ENCODE data around the gene TANGO2.
A peak's percentile ranks its signal among the peaks of the same experiment; 100 is the strongest.

The TANGO2 gene

GRCh38 chr22:20020533-20021195 is at the start of gene TANGO2:
TANGO2 (plus strand) TSS chr22:20021110; CDS start chr22:20036799, 15,689 bp downstream.
- peak; percentile 59 for DNase-seq (ENCODE audit: low read depth)
- H3K4me3 ChIP-seq (ENCODE audit: low read depth, low read length) = peak within 1 kb of the TSS; percentile 69
- TF ChIP-seq, protein P1, sequence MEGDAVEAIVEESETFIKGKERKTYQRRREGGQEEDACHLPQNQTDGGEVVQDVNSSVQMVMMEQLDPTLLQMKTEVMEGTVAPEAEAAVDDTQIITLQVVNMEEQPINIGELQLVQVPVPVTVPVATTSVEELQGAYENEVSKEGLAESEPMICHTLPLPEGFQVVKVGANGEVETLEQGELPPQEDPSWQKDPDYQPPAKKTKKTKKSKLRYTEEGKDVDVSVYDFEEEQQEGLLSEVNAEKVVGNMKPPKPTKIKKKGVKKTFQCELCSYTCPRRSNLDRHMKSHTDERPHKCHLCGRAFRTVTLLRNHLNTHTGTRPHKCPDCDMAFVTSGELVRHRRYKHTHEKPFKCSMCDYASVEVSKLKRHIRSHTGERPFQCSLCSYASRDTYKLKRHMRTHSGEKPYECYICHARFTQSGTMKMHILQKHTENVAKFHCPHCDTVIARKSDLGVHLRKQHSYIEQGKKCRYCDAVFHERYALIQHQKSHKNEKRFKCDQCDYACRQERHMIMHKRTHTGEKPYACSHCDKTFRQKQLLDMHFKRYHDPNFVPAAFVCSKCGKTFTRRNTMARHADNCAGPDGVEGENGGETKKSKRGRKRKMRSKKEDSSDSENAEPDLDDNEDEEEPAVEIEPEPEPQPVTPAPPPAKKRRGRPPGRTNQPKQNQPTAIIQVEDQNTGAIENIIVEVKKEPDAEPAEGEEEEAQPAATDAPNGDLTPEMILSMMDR (IDR thresholded peaks at IDR 0.05; ENCODE audit: low read depth, low read length, missing control alignments) = no peak

DNA sequence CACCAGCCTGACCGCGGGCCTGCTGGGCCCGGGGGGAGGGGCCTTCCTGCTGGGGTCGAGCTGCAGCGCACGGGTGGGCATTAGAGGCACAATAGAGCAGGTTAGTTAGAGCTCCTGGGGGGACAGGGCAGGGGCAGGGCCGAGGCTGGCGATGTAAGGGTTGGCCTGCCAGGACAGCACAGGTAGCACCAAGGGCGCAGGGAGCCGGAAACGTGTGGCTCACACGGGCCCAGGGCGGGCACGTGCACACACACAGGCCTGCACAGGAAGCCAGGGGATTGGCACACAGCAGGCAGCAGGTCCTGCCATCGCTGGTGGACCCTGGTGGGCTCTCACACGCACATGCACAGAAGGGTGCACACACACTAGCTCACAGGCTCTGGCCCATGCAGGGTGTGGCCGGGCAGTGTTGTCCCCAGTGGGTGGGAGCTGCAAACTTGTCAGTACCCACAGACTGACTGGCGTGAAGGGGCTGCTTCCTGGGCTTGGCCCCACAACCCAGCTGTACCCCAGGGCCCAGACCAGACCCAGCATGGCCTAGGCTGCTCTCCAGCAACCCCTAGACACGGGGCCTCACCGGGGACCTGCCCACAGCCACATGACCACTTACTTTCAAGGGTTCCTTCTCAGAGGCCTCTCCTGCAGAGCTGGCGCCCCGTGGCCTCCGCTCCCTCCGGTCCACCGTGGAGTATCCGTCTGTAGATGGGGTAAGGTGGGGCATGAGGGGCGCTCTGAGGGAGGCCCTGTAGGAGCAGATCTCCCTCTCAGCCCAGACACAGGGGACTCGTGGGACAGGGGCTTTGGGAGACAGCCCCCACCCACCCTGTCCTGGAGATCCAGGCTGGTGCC is 49.4 kb upstream of the TANGO2 start:
- DNase-seq (ENCODE audit: low read depth) = no peak
- no peak overlapping the region for H3K4me3 ChIP-seq (ENCODE audit: low read depth, low read length)
- TF ChIP-seq, protein P1 (IDR thresholded peaks at IDR 0.05; ENCODE audit: low read depth, low read length, missing control alignments) = no peak

DNA sequence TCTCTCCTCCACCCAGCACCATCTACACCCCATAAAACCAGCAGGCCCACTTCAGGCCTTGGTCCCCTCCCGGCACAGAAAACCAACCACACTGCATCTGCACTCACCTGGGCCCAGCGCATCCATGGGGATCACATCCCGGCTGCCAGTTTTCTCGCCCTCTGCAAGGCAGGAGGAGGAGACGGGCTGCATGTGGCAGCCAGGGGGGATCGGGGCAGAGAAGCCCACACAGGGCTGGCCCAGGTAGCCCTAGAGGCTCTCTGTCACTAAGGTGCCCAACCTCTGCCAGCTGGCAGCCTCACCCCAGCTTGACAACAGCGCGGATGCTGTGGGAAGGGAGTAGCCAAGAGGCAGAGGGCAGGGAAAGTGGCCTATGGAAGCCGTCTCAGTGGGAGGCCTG is 48.7 kb upstream of the TANGO2 start:
- H3K4me3 ChIP-seq (ENCODE audit: low read depth, low read length) = no peak overlapping the region
- no peak for DNase-seq (ENCODE audit: low read depth)
- TF ChIP-seq, protein P1 (IDR thresholded peaks at IDR 0.05; ENCODE audit: low read depth, low read length, missing control alignments) = no peak

DNA sequence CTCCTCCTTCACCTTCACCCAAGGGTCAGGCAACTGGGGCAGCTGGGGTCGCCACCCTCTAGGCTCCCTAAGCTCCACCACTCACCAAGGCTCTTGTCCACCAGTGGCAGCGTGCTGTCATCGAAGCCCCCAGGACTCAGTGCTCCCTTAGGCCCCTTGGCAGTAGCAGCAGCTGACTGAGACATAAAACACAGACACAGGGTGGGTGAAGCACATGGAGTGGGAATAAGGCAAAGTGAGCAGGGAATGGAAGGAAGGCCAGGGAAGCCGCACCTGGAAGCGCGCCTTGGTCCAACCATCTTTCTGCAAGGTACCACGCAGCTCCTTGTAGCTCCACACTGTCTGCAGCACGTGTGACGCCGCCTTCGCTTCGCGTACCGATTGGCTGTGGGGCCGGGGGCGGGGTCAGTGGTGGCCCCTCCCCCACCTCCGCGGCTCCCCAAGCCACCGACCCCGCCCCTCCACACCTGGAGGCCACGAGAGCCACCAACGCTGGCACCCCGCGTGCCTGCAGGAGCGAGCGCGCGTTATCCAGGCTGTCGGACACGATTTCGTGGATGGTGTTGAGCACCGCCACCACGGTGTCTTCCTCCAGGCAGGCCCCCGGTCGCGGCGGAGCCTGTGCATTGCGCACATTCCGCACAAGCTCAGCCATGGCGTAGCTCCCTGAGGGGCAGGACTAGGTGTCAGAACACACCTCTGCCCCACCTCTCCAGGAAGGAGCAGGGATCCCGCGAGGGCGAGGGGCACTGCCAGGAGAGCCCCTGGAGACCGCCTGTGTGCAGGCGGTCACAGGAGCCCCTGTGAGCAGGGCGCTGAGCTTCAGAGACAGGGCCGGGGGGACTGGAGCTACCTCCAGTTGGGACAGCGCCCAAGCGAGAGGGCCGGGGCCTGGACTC is 48.0 kb upstream of the TANGO2 start:
- no peak overlapping the region for H3K4me3 ChIP-seq (ENCODE audit: low read depth, low read length)

DNA sequence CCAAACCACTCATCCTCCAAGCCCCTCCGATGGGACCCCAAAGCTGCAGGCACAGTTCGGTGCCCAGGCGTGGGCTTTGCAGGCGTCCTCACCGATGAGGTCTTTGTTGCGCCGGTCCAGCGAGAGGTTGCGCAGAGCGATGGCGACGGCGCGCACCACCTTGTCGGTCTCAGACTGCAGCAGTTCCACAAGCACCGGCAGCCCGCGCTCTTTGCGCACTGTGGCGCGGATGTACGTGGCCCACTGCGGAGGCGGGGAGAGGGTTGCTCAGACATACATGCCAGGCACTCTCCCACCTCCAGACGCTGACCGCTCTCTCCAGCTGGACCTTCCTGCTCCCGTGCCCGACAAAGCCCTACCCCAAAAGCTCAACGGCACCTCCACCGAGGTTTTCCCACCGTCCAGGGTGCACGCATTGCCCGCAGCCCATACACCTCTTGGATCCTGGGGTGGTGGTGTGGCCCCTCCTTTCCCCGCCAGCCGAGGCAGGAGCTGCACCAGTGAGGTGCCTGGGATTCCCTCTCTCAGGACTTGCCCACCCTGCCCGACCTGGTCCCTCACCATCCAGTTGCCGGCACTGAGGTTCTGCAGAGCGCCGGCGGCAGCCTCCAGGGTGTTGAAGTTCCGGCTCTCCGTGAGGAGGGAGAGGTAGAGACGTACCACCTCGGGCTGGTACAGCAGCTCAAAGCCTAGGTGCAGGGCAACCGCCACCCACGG is 47.2 kb upstream of the TANGO2 start:
- DNase-seq (ENCODE audit: low read depth) = no peak
- TF ChIP-seq, protein P1 (IDR thresholded peaks at IDR 0.05; ENCODE audit: low read depth, low read length, missing control alignments) = no peak
- no peak overlapping the region for H3K4me3 ChIP-seq (ENCODE audit: low read depth, low read length)

More for the DNA sequence above, 48.0 kb upstream of the TANGO2 start:
- no peak for DNase-seq (ENCODE audit: low read depth)
- TF ChIP-seq, protein P1 (IDR thresholded peaks at IDR 0.05; ENCODE audit: low read depth, low read length, missing control alignments) = no peak

DNA sequence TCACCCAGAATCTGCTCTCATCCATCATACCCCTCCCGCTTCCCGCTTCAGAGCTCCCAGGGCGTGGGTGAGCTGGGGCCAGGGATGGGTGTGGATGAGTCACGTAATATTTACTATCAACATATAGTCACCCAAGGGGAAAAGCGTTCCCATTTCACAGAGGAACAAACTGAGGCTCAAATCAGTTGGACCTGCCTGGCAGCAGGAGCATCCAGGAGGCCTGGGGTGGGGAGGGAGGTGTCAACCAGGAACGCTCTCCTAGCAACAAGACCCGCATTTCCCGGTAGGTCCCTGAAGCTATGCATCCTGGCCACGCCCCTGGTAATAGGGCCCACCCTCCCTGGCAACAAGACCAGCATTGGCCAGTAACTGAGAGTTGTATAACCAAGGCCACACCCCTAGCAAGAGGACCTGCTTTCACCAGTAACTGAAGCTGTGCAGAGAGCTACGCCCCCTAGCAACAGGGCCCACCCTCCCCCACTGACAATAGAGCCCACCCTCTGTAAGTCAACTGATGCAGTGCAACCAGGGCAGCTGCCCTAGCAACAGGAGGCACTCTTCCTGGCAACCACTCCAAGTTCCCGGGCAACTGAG is 46.5 kb upstream of the TANGO2 start:
- no peak overlapping the region for H3K4me3 ChIP-seq (ENCODE audit: low read depth, low read length)
- DNase-seq (ENCODE audit: low read depth) = no peak
- TF ChIP-seq, protein P1 (IDR thresholded peaks at IDR 0.05; ENCODE audit: low read depth, low read length, missing control alignments) = no peak
